ENCODE measurements around the gene AHCYL2. TPM values are rescaled to one million over a fixed set of nuclear protein-coding genes. Genes with fewer than 3 reads are reported as not detected.

The AHCYL2 gene
- total and polyA plus RNA-seq, 2 of the 8 experiments (the other 6 are each of a cell fraction or from before 2014, with no cell fraction given), result 20.7 to 25.4 TPM

- no peak overlapping the region for H3K4ac ChIP-seq (replicated peaks; ENCODE audit: insufficient read length, low read depth, low read length)
- H3K4me3 ChIP-seq (ENCODE audit: extremely low read depth in 1 of 4, insufficient read depth in 2 of 4, low read depth in 3 of 4, low read length in 4 of 4), result no peak overlapping the region
- no peak overlapping the region for H3K27ac ChIP-seq (ENCODE audit: low read depth, low read length)
- no peak overlapping the region for H3K23ac ChIP-seq (ENCODE audit: insufficient read length)
- 84% methylated on average over 2 of the region's 2 CpGs; no CpG with 5 or more reads in 1 of the 2 experiments for WGBS, 2 experiments (ENCODE audit: extremely low coverage in 1 of 2, insufficient coverage in 1 of 2, insufficient read length in 1 of 2, insufficient replicate concordance in 2 of 2, low coverage in 1 of 2, low lambda C conversion rate in 2 of 2, missing lambda C conversion rate in 1 of 2)
- ChIA-PET CTCF (ENCODE audit: partially characterized antibody) (interaction anchor here (0.6 to 2.1 kb wide), 6 partner anchors 19 to 163 kb away, joined by 3 to 7 read pairs (median 4); no protein-coding TSS in a partner anchor), POLR2A (ENCODE audit: partially characterized antibody) (no interaction called here)
- H3K4me1 ChIP-seq (replicated peaks in 1 of 4; ENCODE audit: control insufficient read depth in 3 of 4, insufficient read depth in 4 of 4, low read length in 3 of 4), result no peaks in the 10 kb centered on the region; a peak in 1 of 7 replicates
- H3K56ac ChIP-seq (replicated peaks; ENCODE audit: insufficient read length, low read depth, low read length), result no peak overlapping the region
- H2AK5ac ChIP-seq (ENCODE audit: low read depth, low read length), result no peak overlapping the region
- H3K14ac ChIP-seq (ENCODE audit: insufficient read length), result no peak overlapping the region
- FAIRE-seq (no peak), DNase-seq (ENCODE audit: low read depth in 1 of 2, low spot score in 2 of 2) (no peak)
- no peaks in the 10 kb centered on the region for H3K23me2 ChIP-seq (ENCODE audit: low read depth, low read length)
- H3K9me3 ChIP-seq (ENCODE audit: insufficient read depth in 2 of 2, low read depth in 1 of 2, low read length in 1 of 2), result no peaks in the 10 kb centered on the region
- no peak overlapping the region for H3K18ac ChIP-seq (ENCODE audit: extremely low read depth, low read length)
- H2BK20ac ChIP-seq (ENCODE audit: low read length), result no peak overlapping the region
- H3K27me3 ChIP-seq (replicated peaks in 1 of 4; ENCODE audit: control insufficient read depth in 3 of 4, extremely low read depth in 1 of 4, insufficient read depth in 3 of 4, low read length in 3 of 4), result no peaks in the 10 kb centered on the region
- no peaks in the 10 kb centered on the region for H4K20me1 ChIP-seq (replicated peaks in 1 of 2; ENCODE audit: control insufficient read depth in 1 of 2, insufficient read depth in 2 of 2, low read length in 2 of 2)
- H3K79me1 ChIP-seq (ENCODE audit: low read depth, low read length), result no peaks in the 10 kb centered on the region
- H2BK120ac ChIP-seq (replicated peaks; ENCODE audit: low read depth, low read length), result no peak overlapping the region
- H2AFZ ChIP-seq (ENCODE audit: low read length), result no peak overlapping the region
- H2BK15ac ChIP-seq (ENCODE audit: low read length), result no peak overlapping the region
- no peak overlapping the region; the same call in 1 of the 2 replicates for H4K8ac ChIP-seq (ENCODE audit: extremely low read depth, insufficient read depth, low read length)
- no peak overlapping the region for H2BK12ac ChIP-seq (ENCODE audit: low read depth, low read length)
- no peaks in the 10 kb centered on the region for H3K79me2 ChIP-seq (ENCODE audit: control insufficient read depth in 1 of 2, insufficient read depth in 2 of 2, low read length in 2 of 2)
- H3K4me2 ChIP-seq (ENCODE audit: insufficient read depth in 1 of 2, low read depth in 2 of 2, low read length in 2 of 2), result no peak overlapping the region
- H4K5ac ChIP-seq (ENCODE audit: insufficient read length, low read depth, low read length), result no peak overlapping the region
- no peak overlapping the region for H4K91ac ChIP-seq (replicated peaks; ENCODE audit: insufficient read length, low read length)
- no peaks in the 10 kb centered on the region for H3K36me3 ChIP-seq (ENCODE audit: control insufficient read depth in 2 of 4, insufficient read depth in 4 of 4, low read length in 3 of 4)
- H2BK5ac ChIP-seq (ENCODE audit: low read depth, low read length), result no peak overlapping the region
- no peak overlapping the region for H3K9ac ChIP-seq (replicated peaks in 1 of 4; ENCODE audit: extremely low read depth in 1 of 4, low read depth in 3 of 4, low read length in 3 of 4)
- TF ChIP-seq TBP (IDR thresholded peaks at IDR 0.05; ENCODE audit: low read depth, low read length) (no peak), CTCF (IDR thresholded peaks at IDR 0.05; ENCODE audit: control extremely low read depth in 1 of 3, insufficient read depth in 1 of 3, low read depth in 1 of 3, low read length in 3 of 3) (no peak), RFX5 (IDR thresholded peaks at IDR 0.05; ENCODE audit: borderline replicate concordance, low read depth, low read length) (no peak), SAP30 (IDR thresholded peaks at IDR 0.05; ENCODE audit: insufficient read depth, insufficient replicate concordance, low read length) (no peak), HDAC6 (IDR thresholded peaks at IDR 0.05; ENCODE audit: low read depth, low read length) (no peak), CTBP2 (IDR thresholded peaks at IDR 0.05; ENCODE audit: borderline replicate concordance, insufficient read depth, insufficient read length, low read length) (no peak), RBBP5 (IDR thresholded peaks at IDR 0.05; ENCODE audit: borderline replicate concordance, low read depth, low read length) (no peak), ZNF274 (IDR thresholded peaks at IDR 0.05; ENCODE audit: borderline replicate concordance, extremely low read depth, low read length) (no peak), POLR2AphosphoS5 (IDR thresholded peaks at IDR 0.05; ENCODE audit: low read depth, low read length) (no peak), ASH2L (IDR thresholded peaks at IDR 0.05; ENCODE audit: low read length) (no peak), TAF7 (optimal IDR thresholded peaks at IDR 0.05; ENCODE audit: borderline replicate concordance, low read depth, low read length) (no peak)
Measured at GRCh38 chr7:129317450-129317849, 92.6 kb downstream of the AHCYL2 start.
